Measurements from ENCODE around the gene RGS7.
"Not testable (repeated sequence)": the region's sequence is repeated elsewhere in the genome, so short reads cannot be mapped to it uniquely, and the experiment has no call there.

Gene RGS7

GRCh38 chr1:240888787-240889048 lies 468.3 kb downstream of the RGS7 start:
- no peak for DNase-seq

- no peak for DNase-seq
Observed at GRCh38 chr1:240888039-240888786, 468.8 kb downstream of the RGS7 start.

GRCh38 chr1:240883490-240883889 lies 473.5 kb downstream of the RGS7 start:
- no peak for DNase-seq

- not testable (repeated sequence) for DNase-seq
Observed at GRCh38 chr1:240882656-240883308, 474.2 kb downstream of the RGS7 start.

GRCh38 chr1:240878631-240879030 lies 478.4 kb downstream of the RGS7 start:
- DNase-seq = no peak

GRCh38 chr1:240877605-240878004 lies 479.4 kb downstream of the RGS7 start:
- no peak for DNase-seq

- no peak for DNase-seq
Observed at GRCh38 chr1:240876071-240876470, 480.9 kb downstream of the RGS7 start.

GRCh38 chr1:240869071-240869470 lies 487.9 kb downstream of the RGS7 start:
- DNase-seq = no peak

- no peak for DNase-seq
Observed at GRCh38 chr1:240866724-240867123, 490.3 kb downstream of the RGS7 start.

- no peak for DNase-seq
Observed at GRCh38 chr1:240860023-240860422, 497.0 kb downstream of the RGS7 start.

- no peak for DNase-seq
Observed at GRCh38 chr1:240854367-240854766, 502.6 kb downstream of the RGS7 start.

GRCh38 chr1:240847325-240847724 lies 509.7 kb downstream of the RGS7 start:
- DNase-seq = no peak

- no peak for DNase-seq
Observed at GRCh38 chr1:240844486-240844885, 512.5 kb downstream of the RGS7 start.

GRCh38 chr1:240843798-240844197 lies 513.2 kb downstream of the RGS7 start:
- no peak for DNase-seq

GRCh38 chr1:240836271-240836670 lies 520.7 kb downstream of the RGS7 start:
- DNase-seq = no peak

- no peak for DNase-seq
Observed at GRCh38 chr1:240835291-240835690, 521.7 kb downstream of the RGS7 start.

- DNase-seq = no peak
Observed at GRCh38 chr1:240833075-240833474, 523.9 kb downstream of the RGS7 start.

- DNase-seq = no peak
Observed at GRCh38 chr1:240831922-240832321, 525.1 kb downstream of the RGS7 start.

- no peak for DNase-seq
Observed at GRCh38 chr1:240831191-240831631, 525.8 kb downstream of the RGS7 start.

GRCh38 chr1:240829487-240829886 lies 527.5 kb downstream of the RGS7 start:
- DNase-seq = no peak

- no peak for DNase-seq
Observed at GRCh38 chr1:240827786-240828185, 529.2 kb downstream of the RGS7 start.

- no peak for DNase-seq
Observed at GRCh38 chr1:240824238-240824637, 532.8 kb downstream of the RGS7 start.

- DNase-seq = no peak
Observed at GRCh38 chr1:240823357-240823756, 533.6 kb downstream of the RGS7 start.

GRCh38 chr1:240821925-240822324 lies 535.1 kb downstream of the RGS7 start:
- no peak for DNase-seq

- no peak for DNase-seq
Observed at GRCh38 chr1:240820816-240821215, 536.2 kb downstream of the RGS7 start.
